ENCODE results near the gene PHKB. TPM values are rescaled to one million over a fixed set of nuclear protein-coding genes. Genes with fewer than 3 reads are reported as not detected.

PHKB gene
- total RNA-seq, 4 donors from 2014 or later: 62.0 to 164 (median 111) TPM

DNA sequence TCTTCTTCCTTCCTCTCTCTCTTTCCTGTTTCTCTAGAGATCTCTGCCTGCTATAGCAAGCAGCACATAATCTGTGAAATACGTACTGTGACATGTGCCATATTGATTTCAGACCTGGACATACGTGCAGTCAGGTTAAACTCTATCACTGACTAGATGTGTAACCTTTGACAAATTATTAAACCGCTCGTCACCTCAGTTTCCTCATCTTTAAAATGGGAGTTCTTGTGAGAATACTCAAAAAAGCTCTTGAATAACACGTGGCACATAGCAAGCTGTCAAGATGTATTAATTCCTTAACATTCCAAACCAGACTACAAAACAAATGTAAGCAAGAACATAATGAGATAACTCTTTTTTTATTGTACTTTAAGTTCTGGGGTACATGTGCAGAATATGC, 170.0 kb downstream of the PHKB start:
- Histone ChIP-seq H3K4me3 (no peak overlapping the region), H3K27me3 (no peaks in the 10 kb centered on the region), H3K9me3 (no peaks in the 10 kb centered on the region), H3K36me3 (no peaks in the 10 kb centered on the region), H3K4me1 (no peaks in the 10 kb centered on the region), H3K27ac (no peak overlapping the region)
- TF ChIP-seq, protein P1, sequence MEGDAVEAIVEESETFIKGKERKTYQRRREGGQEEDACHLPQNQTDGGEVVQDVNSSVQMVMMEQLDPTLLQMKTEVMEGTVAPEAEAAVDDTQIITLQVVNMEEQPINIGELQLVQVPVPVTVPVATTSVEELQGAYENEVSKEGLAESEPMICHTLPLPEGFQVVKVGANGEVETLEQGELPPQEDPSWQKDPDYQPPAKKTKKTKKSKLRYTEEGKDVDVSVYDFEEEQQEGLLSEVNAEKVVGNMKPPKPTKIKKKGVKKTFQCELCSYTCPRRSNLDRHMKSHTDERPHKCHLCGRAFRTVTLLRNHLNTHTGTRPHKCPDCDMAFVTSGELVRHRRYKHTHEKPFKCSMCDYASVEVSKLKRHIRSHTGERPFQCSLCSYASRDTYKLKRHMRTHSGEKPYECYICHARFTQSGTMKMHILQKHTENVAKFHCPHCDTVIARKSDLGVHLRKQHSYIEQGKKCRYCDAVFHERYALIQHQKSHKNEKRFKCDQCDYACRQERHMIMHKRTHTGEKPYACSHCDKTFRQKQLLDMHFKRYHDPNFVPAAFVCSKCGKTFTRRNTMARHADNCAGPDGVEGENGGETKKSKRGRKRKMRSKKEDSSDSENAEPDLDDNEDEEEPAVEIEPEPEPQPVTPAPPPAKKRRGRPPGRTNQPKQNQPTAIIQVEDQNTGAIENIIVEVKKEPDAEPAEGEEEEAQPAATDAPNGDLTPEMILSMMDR (IDR thresholded peaks at IDR 0.05): no peak
- no peak for TF ChIP-seq POLR2A (IDR thresholded peaks at IDR 0.05)
- DNase-seq: no peak
- intact Hi-C loops (cut with DNase I; ENCODE audit: low total_unique reads): no loop called here

DNA sequence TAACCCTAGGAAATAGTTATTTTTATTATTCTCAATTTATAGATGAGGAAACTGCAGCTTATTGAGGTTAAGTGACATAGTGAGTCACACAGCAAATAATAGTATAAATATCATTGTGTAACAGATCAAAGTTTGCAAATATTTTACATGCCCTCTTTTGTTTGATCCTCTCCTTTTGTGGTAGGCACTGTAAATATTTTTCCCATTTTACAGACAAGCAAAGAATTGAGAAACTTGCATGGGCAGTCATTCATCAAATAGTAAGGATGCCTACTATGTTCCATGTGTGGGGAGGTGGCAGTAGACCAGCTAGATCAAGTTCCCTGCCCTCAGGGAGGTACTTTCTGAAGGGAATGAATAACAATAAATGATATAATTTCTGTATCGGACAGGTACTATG, 173.0 kb downstream of the PHKB start:
- intact Hi-C loops (cut with DNase I; ENCODE audit: low total_unique reads): no loop called here
- Histone ChIP-seq H3K36me3 (no peaks in the 10 kb centered on the region), H3K4me1 (no peaks in the 10 kb centered on the region), H3K4me3 (no peak overlapping the region), H3K27ac (no peak overlapping the region), H3K9me3 (no peaks in the 10 kb centered on the region), H3K27me3 (no peaks in the 10 kb centered on the region)
- no peak for DNase-seq
- TF ChIP-seq POLR2A (IDR thresholded peaks at IDR 0.05): no peak
- TF ChIP-seq, protein P1 (IDR thresholded peaks at IDR 0.05): no peak

DNA sequence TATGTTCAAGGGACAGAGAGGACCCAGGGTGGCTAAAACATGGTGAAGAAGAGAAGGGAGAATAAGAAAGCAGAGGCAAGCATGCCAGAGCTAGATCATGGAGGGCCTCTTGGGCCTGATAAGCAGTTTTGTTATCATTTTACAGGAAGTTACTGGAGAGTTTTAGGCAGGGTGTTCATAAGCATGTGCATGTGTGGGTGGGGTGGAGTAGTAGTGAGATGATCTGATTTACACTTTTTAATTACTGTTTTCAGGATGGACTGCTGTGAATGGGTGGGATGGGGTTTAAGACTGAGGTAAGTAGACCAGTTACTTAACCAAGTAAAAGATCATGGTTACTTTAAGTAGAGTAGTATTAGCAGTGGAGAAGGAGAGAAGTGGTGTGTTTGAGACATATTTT, 173.6 kb downstream of the PHKB start:
- DNase-seq: no peak
- TF ChIP-seq POLR2A (IDR thresholded peaks at IDR 0.05): no peak
- TF ChIP-seq, protein P1 (IDR thresholded peaks at IDR 0.05): no peak
- Histone ChIP-seq H3K4me1 (no peaks in the 10 kb centered on the region), H3K4me3 (no peak overlapping the region), H3K9me3 (no peaks in the 10 kb centered on the region), H3K36me3 (no peaks in the 10 kb centered on the region), H3K27me3 (no peaks in the 10 kb centered on the region), H3K27ac (no peak overlapping the region)
- intact Hi-C loops (cut with DNase I; ENCODE audit: low total_unique reads): no loop called here

DNA sequence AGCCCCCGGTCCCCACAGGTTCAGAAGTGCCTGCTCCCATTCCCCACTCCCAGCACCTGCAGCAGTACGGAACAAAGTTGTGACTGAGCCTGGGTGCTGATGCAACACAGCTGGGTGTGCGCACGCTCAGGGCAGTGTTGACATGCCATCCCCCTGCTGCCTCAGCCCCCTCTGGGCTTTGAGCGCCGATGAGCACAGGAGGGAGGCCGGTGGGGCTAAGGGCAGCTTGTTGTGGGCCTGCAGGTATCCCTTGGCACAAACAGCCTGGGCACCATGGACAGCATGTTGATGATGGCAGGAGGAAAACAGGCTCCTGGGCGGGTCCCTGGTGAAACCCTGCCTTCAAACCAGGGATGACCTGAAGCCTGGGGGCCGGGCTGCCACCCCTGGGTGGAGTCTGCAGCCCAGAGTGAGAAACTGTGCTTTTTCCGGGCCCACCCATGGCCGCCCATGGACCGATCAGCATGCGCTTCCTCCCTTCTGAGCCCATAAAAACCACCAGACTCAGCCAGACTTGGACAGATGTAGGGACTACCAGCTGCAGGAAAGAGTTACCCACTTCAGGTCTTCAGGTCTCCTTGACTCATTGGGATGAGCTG, 175.5 kb downstream of the PHKB start:
- no peak overlapping the region for H3K27ac ChIP-seq
- no peaks in the 10 kb centered on the region for H3K36me3 ChIP-seq
- no peaks in the 10 kb centered on the region for H3K27me3 ChIP-seq
- no peak for DNase-seq
- H3K4me1 ChIP-seq: no peaks in the 10 kb centered on the region
- TF ChIP-seq POLR2A (IDR thresholded peaks at IDR 0.05): no peak
- TF ChIP-seq, protein P1 (IDR thresholded peaks at IDR 0.05): no peak
- no peak overlapping the region for H3K4me3 ChIP-seq
- no peaks in the 10 kb centered on the region for H3K9me3 ChIP-seq
- intact Hi-C loops (cut with DNase I; ENCODE audit: low total_unique reads): no loop called here

DNA sequence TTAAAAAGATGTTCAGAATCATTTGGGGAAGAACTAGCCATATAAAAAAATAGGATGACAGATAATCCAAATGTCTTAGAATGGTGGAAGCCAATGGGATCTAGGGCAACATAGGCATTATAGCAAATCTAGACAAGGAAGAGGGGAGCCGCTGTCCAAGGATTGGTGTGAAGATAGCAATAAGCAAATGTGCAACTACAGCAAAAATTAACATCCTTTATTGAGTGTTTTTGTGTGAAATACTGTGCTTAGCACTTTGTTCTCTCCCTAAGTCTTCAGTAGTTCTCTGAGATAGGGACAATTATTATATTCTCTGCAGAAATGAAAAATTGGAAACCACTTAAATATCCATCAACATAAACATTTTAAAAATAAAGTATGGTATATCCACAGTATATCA, 177.0 kb downstream of the PHKB start:
- Histone ChIP-seq H3K27me3 (no peaks in the 10 kb centered on the region), H3K4me3 (no peak overlapping the region), H3K9me3 (no peaks in the 10 kb centered on the region), H3K27ac (no peak overlapping the region), H3K36me3 (no peaks in the 10 kb centered on the region), H3K4me1 (no peaks in the 10 kb centered on the region)
- intact Hi-C loops (cut with DNase I; ENCODE audit: low total_unique reads): no loop called here
- TF ChIP-seq, protein P1 (IDR thresholded peaks at IDR 0.05): no peak
- no peak for TF ChIP-seq POLR2A (IDR thresholded peaks at IDR 0.05)
- no peak for DNase-seq

Measured in uterus (tissue), 4 donors.